A673 (cell line): ENCODE results near the gene PLCB4.

ENCODE experiments used
- CTCF ChIP-seq: fragments of 300-800, 200-600 bp; sonication (generic); conservative IDR thresholded peaks from 2 replicates; pipeline ENCODE4 v1.5.1; 2017; ENCODE audit warnings: low read depth, mild to moderate bottlenecking, antibody characterized with exemption, low read length, moderate library complexity, mixed read lengths
- EZH2 ChIP-seq: fragments of 200-600 bp; sonication (generic); IDR thresholded peaks from 2 replicates; pipeline ENCODE4 v1.6.1; 2017; ENCODE audit warnings: borderline replicate concordance, low read depth, mild to moderate bottlenecking, mixed read lengths, antibody characterized with exemption, low read length; ENCODE audit not compliant: poor library complexity, severe bottlenecking

- TF ChIP-seq CTCF (no peak), EZH2 (no peak)
These were observed 39.4 kb downstream of the PLCB4 start for GRCh38 chr20:9108260-9108659.
